ENCODE measurements around the gene AQP2.
"Not testable (repeated sequence)": the region's sequence is repeated elsewhere in the genome, so short reads cannot be mapped to it uniquely, and the experiment has no call there.

The AQP2 gene

DNA sequence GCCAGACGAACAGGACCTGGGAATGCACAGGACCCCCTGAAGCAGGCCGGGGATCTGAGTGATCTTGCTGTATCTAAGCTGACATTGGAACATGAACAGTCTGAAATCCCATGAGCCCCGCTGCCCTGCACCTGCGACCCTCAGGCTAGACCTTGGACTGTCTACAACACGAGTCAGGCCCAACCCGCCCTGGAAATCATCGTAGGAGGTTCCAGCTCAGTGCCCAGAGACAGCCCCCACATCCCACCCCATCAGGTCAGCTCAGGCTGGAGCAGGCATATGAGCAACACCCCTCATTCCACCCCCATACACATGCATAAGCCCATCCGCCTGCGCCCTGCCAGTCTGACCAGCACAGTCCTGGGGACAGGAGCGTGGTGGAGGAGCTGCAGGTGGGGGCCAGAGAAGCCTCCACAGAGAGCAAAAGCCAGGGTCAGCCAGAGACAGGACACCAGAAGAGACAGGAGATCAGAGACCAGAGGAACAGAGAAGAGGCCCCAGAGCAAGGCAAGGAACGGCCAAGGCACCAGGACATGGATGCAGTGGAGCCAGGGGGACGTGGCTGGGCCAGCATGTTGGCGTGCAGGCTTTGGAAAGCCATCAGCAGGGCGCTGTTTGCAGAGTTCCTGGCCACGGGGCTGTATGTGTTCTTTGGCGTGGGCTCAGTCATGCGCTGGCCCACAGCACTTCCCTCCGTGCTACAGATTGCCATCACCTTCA lies 22.3 kb downstream of the AQP2 start, which contains the start of gene AQP6:
AQP6 (plus strand) TSS at position 307 of the 720 bp plus-strand sequence; CDS start at position 534, 227 bp downstream.
- no peak for DNase-seq

DNA sequence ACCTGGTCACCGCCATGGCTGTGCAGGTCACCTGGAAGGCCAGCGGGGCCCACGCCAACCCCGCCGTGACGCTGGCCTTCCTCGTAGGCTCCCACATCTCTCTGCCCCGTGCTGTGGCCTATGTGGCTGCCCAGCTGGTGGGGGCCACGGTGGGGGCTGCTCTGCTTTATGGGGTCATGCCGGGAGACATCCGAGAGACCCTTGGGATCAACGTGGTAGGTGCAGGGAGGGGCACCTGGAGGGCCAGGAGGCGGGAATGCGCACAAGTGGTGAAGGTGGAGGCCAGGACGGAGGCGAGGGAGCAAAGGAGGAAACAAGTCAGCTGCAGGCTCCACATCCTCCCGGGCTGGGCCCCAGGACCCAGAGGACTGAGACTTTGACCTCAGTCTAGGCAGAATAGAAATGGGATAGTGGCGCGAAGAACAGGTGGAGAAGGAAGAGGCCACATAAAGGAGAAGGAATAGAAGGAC lies 22.9 kb downstream of the AQP2 start:
- no peak for DNase-seq

GRCh38 chr12:49974231-49974675 lies 23.7 kb downstream of the AQP2 start:
- no peak for DNase-seq

DNA sequence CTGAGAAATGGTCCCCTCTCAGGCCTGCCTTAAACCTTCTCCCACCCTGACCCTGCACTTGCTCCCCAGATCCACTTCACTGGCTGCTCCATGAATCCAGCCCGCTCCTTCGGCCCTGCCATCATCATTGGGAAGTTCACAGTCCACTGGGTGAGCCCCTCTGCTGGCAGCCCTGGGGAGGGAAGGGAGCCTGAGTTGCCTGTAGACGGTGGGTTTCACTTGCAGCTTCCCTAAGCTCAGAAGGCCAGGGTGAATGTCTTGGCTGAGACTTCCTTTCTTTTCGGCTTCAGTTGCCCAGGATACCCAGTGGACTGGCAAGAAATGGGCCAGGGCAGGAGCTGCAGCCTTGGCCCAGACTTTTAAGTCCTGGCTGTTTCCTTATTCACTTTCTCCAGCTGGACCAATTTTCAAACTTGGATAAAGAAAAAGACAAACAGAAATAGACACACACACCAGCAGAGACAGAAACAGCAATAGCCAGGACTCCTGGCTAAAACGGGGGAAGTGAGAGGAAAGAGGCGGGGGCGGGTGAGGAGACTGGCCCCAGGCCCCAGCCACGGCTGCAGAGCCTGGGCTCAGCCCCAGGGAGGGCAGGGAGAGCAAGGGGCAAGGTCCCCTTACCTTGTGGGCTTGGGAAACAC lies 24.3 kb downstream of the AQP2 start:
- no peak for DNase-seq

DNA sequence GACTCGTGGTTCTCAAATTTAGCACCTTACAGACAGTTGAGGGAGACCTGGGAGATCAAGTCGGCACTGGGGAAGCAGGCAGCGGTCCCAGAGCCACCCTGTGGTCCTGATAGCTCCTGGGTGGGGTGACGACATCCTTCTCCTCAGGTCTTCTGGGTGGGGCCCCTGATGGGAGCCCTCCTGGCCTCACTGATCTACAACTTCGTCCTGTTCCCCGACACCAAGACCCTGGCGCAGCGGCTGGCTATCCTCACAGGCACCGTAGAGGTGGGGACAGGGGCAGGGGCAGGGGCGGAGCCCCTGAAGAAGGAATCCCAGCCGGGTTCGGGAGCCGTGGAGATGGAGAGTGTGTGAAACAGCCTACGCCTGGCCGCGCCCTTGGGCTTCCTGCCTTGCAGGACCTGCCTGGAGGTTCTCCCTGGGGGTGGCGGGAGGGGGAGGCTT lies 24.8 kb downstream of the AQP2 start:
- no peak for DNase-seq

DNA sequence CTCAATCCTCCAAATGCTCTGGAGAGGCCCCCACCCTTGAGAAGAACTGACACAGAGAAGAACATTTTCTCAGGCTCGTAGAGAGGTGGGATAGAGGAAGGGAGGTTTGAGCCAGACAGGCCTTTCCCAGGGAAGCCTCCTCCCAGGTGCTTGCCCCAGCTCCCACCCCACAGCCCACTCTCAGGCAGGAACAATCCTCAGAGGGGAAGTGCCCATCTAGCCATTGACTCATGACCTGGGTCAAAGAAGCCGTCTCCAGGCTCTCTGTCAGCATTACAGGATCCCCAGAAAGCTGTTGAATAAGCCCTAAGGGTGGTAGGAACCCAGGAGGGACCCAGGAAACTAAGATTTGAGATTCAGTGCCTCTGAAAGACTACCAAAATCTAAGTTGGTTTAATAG lies 26.0 kb downstream of the AQP2 start:
- DNase-seq: no peak

DNA sequence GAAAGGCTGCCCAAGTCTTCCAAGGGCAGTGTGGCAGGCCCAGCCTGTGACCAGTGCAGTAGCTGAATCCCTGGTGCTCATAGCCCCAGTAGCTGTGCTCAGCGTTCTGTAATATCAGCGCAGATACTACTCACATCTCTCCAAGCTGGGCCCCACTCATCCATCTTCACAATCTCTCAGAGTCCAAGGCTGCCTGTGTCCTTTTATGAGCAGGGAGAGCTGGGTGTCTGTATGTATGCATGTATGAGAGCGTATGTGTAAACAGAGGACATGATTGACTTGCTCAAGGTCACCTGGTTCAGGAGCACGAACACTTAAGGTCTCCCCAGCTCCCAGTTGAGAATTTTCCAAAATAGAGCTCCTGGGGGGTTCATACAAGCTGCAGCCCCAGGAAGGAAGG lies 27.6 kb downstream of the AQP2 start:
- no peak for DNase-seq

GRCh38 chr12:49979016-49979586 lies 28.6 kb downstream of the AQP2 start:
- DNase-seq: no peak

- no peak for DNase-seq
Measured at GRCh38 chr12:49979791-49980190, 29.3 kb downstream of the AQP2 start.

DNA sequence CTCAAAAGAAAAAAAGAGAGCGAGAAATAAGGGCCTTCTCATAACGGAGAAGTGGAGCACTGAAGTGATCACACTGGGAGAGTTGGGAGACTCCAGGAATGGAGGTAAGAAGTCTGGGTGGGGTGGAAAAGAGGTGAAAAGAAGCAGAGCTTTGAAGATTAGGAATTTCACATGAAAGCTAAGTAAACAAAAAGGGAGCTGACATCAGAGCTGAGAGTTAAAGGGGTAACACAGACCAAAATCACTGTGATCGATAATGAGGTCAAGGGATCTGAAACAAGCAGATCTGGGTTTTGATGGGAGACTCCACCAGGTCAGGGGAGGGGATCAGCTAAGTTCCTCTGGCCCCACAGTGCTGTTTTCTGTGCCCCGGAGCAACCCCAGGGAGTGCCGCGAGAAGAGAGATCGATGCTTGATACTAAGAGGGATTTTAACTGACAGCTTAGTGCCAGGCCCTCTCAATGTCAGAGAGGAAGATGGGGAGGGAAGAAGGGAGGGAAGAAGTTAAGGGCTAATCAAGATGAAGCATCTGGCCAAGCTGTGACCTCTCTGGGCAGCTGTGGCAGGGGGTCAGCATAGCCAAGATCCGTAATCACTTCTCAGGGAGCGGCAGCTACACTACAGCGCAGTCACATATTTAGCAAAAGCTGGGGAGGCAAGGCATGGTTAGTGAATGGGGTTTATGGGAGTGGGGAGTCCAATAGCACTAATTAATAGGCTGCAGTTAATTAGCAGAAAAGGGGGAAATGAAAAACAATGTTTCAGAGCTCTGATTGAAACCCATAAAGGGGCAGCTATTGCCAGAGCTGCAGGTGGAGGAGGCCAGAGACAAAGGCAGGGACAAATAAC lies 30.2 kb downstream of the AQP2 start:
- DNase-seq: no peak

- no peak for DNase-seq
Measured at GRCh38 chr12:49982246-49983087, 31.9 kb downstream of the AQP2 start.

DNA sequence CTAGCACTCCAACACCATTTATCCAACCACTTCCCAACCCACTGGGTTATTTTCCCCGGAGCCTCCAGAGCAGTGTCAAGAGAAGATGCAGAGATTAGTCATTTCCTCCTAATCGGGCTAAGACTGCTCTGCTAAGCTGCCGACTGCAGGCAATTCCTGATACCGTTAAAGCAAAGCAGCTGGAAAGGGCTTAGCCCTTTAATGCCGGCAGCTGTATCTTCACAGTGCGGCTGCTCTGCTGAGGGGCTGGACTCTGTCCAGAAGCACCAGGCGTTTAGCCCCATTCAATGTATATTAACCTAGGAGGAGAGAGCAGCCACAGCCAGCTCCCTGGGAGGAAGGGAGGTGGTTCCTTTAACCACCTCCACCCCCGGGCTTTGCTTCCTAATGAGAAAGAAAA lies 33.4 kb downstream of the AQP2 start:
- DNase-seq: no peak

- no peak for DNase-seq
Measured at GRCh38 chr12:49984476-49985359, 34.2 kb downstream of the AQP2 start.

DNA sequence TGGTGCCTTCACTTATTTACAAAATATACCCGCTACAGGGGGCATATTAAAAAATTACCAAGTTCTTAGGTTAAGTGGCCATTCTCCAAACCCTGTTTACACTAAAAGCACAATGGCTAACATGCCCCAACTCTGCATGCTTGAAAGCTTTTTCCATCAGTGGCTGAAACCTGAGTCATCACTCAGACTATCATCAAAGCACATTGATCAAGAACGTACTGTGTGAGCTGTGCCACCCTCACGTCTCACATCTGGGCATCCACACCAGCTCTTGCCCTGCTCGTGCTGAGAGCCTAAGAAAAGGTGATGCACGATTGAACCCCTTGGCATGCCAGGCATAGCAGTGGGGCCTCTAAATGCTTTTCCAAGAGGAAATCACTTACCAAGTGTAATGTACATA lies 35.4 kb downstream of the AQP2 start:
- no peak for DNase-seq

GRCh38 chr12:49986476-49986875 lies 35.9 kb downstream of the AQP2 start:
- DNase-seq: not testable (repeated sequence)

GRCh38 chr12:49987625-49988303 lies 37.2 kb downstream of the AQP2 start:
- DNase-seq: no peak

GRCh38 chr12:49989400-49989799 lies 38.9 kb downstream of the AQP2 start:
- DNase-seq: not testable (repeated sequence)

DNA sequence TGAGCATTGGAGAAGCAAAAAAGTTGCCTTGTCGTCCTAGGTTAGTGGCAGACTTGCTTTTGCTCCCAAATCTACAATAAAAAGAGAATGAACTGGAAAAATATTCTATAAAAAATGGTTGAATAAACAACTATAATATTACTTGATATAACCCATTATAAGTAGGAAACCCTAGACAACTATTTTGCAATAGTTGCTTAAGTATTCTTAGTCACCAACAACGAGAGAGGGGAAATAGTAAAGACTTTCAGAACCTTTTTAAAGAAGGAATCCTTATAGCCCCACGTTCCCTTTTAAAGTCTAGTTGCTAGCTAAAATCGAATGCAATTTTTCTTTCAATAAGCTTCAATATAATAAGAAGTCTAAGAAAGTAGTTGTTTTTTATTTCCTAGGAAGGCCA lies 39.7 kb downstream of the AQP2 start:
- no peak for DNase-seq

DNA sequence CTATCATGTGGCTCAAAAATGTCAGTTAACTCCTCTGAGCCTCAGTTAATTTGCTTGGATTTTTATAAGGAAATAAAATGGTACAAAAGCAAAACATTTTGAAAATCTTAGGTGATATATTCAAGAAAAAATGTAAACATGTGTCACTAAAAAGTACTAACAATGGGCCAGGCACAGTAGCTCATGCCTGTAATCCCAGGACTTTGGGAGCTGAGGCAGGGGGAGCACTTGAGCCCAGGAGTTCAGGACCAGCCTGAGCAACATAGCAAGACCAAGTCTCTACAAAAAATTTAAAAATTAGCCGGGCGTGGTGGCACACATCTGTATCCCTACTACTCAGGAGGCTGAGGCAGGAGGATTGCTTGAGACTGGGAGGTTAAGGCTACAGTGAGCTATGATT lies 47.9 kb downstream of the AQP2 start:
- no peak for DNase-seq

- no peak for DNase-seq
Measured at GRCh38 chr12:50003595-50003994, 53.1 kb downstream of the AQP2 start.

All from stimulated activated CD4-positive, alpha-beta T cell treated with anti-CD3 and anti-CD28 coated beads, Interleukin-12 subunit alpha, Interleukin-12 subunit beta, amount 100 ng/mL, for 4 hours (primary cell).